GM12874 (cell line): ENCODE results near the gene ABCC8.

Source experiments
- TF ChIP-seq, protein P1 (sequence below): IDR thresholded peaks from 2 replicates; pipeline ENCODE4 v1.5.1; 2011; ENCODE audit warnings: low read depth, mild to moderate bottlenecking, control low read depth, low read length, moderate library complexity; ENCODE audit not compliant: insufficient read depth

The ABCC8 gene

DNA sequence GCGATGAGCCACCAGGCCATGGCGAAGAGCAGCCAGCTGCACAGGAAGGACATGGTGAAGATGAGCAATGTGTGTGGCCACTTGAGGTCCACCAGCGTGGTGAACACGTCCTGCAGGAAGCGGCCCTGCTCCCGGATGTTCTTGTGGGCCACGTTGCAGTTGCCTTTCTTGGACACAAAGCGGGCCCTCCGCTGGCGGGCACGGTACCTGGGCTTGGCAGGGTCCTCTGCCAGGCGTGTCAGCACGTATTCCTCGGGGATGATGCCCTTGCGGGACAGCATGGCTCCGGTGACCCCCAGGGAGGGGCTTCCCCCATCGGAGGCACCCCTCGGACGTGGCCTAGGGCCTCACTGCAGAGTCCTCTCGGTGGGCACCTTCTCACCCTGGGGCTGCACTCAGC lies 88.8 kb downstream of the ABCC8 start:
- TF ChIP-seq, protein P1, sequence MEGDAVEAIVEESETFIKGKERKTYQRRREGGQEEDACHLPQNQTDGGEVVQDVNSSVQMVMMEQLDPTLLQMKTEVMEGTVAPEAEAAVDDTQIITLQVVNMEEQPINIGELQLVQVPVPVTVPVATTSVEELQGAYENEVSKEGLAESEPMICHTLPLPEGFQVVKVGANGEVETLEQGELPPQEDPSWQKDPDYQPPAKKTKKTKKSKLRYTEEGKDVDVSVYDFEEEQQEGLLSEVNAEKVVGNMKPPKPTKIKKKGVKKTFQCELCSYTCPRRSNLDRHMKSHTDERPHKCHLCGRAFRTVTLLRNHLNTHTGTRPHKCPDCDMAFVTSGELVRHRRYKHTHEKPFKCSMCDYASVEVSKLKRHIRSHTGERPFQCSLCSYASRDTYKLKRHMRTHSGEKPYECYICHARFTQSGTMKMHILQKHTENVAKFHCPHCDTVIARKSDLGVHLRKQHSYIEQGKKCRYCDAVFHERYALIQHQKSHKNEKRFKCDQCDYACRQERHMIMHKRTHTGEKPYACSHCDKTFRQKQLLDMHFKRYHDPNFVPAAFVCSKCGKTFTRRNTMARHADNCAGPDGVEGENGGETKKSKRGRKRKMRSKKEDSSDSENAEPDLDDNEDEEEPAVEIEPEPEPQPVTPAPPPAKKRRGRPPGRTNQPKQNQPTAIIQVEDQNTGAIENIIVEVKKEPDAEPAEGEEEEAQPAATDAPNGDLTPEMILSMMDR = no peak

GRCh38 chr11:17387254-17387653 lies 89.4 kb downstream of the ABCC8 start:
- TF ChIP-seq, protein P1 = no peak

DNA sequence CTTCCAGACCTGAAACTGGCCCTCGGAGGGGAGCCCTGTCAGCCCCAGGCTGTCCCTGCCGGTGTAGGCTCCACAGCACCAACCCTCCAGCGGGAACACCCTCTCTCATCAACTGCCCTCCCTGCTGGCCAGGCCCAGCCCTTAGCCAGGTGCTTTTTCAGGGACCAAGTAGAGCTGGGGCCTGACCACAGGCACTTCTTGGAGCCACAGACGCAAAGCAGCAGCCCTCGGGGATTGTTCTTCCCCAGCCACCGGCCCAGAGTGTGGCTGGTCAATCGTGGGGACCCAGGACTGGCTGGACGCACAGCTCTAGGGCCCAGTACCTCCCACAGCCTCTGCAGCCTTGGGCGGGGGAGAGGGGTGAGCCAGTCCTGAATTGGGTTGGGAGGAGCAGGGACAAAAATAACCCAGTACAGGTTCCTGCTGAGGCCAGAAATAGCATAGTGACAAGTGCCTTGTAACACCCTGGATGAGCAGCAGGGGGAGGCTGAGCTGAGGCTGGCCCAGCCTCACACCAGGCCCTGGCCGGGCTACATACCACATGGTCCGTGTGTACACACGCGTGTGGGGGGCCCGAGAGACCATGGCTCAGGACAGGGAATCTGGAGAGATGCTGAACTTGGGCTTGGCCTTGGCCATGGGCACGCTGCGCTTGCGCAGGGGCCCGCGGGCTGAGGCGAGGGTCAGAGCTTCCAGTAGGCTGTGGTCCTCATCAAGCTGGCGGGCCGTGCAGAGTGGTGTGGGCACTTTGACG lies 90.1 kb downstream of the ABCC8 start:
- TF ChIP-seq, protein P1 = peak; percentile 71

- TF ChIP-seq, protein P1 = no peak
Measured at GRCh38 chr11:17385926-17386325, 90.7 kb downstream of the ABCC8 start.

- TF ChIP-seq, protein P1 = no peak
Measured at GRCh38 chr11:17385492-17385891, 91.2 kb downstream of the ABCC8 start.

DNA sequence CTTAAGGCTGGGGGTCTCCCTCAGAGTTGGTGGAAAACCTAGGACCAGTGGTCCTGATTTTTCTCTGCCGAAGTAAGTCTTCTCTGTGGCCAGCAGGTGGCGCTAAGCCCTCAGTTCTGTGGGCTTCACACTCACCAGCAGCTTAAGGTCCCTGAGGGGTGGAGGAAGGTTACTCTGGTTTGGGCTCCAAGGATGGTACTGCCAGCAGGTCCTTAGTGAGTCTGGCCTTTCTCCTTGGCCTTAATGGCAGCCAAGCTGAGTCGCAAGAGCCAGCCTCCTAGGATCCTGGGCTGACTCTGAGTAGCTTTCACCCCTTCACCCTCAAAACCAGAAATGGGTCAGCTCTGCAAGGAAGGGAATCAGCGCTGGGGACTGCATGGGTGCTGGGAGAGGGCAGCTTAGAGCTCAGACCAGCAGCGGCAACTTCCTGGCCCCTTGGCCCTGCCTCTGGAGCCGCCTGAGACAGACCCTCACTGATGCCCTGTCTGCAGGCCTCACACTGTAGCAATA lies 92.6 kb downstream of the ABCC8 start:
- TF ChIP-seq, protein P1 = peak; percentile 86

GRCh38 chr11:17383461-17383860 lies 93.2 kb downstream of the ABCC8 start:
- TF ChIP-seq, protein P1 = no peak
